PC-3 (cell line): ENCODE data around the gene C8A. TPM values are rescaled to one million over a fixed set of nuclear protein-coding genes. Genes with fewer than 3 reads are reported as not detected.

Source experiments
- ATAC-seq: fragments of 200-7000 bp; cut with Tn5 transposase; 2 replicates; pipeline ENCODE4 v1.9.1; 2020; ENCODE audit warnings: mild to moderate bottlenecking, moderate library complexity
- BruUV-seq: library from RNA; stranded (reverse); fragments of 400-500 nt; replicated peaks from 2 replicates; lab custom pipeline; 2021; lab: Mats Ljungman, UMichigan
- CTCF ChIA-PET: fragments of 300-600 bp; sonication (Branson Sonifier 250); formaldehyde crosslinking; loops from one replicate; lab custom pipeline; 2022; ENCODE audit warnings: antibody characterized with exemption; lab: Charles Lee
- POLR2A ChIA-PET: fragments of 300-600 bp; sonication (Branson Sonifier 250); formaldehyde crosslinking; loops from one replicate; lab custom pipeline; 2022; ENCODE audit warnings: antibody characterized with exemption; ENCODE audit not compliant: unreplicated experiment; lab: Charles Lee
- DNase-seq: peaks from one replicate; pipeline ENCODE4 v3.0.0-alpha.2; 2015
- H2AFZ ChIP-seq: fragments of 300-600 bp; sonication (generic); 2 replicates; pipeline ENCODE4 v1.6.0; 2016; ENCODE audit warnings: antibody characterized with exemption, low read length
- H3F3A ChIP-seq: fragments of 300-600 bp; sonication (generic); one replicate; pipeline ENCODE4 v1.6.0; 2017; ENCODE audit warnings: antibody characterized with exemption, low read length, control low read depth, mild to moderate bottlenecking; ENCODE audit not compliant: unreplicated experiment
- H3K27ac ChIP-seq: fragments of 300-600 bp; sonication (generic); 2 replicates; pipeline ENCODE4 v1.5.1; 2016; ENCODE audit warnings: mild to moderate bottlenecking, low read length
- H3K27me3 ChIP-seq: fragments of 300-600 bp; sonication (generic); 2 replicates; pipeline ENCODE4 v1.6.1; 2016; ENCODE audit warnings: low read length, mixed read lengths
- H3K36me3 ChIP-seq: fragments of 300-600 bp; sonication (generic); 2 replicates; pipeline ENCODE4 v1.6.1; 2016; ENCODE audit warnings: low read depth, mixed run types, low read length, mixed read lengths
- H3K4me1 ChIP-seq: fragments of 300-600 bp; sonication (generic); 2 replicates; pipeline ENCODE4 v1.5.1; 2016; ENCODE audit warnings: low read length; ENCODE audit not compliant: insufficient read depth
- H3K4me2 ChIP-seq: fragments of 300-600 bp; sonication (generic); 2 replicates; pipeline ENCODE4 v1.6.0; 2016; ENCODE audit warnings: low read length
- H3K4me3 ChIP-seq: fragments of 300-600 bp; sonication (generic); 2 replicates; pipeline ENCODE4 v1.5.1; 2016; ENCODE audit warnings: mild to moderate bottlenecking, low read length, mixed read lengths
- H3K79me2 ChIP-seq: fragments of 300-600 bp; sonication (generic); 2 replicates; pipeline ENCODE4 v1.6.1; 2017; ENCODE audit warnings: low read length, mixed read lengths
- H3K9ac ChIP-seq: fragments of 300-600 bp; sonication (generic); 2 replicates; pipeline ENCODE4 v1.6.0; 2016; ENCODE audit warnings: mild to moderate bottlenecking, low read length
- H3K9me2 ChIP-seq: fragments of 300-600 bp; sonication (generic); replicated peaks from 2 replicates; pipeline ENCODE4 v1.6.1; 2016; ENCODE audit warnings: mixed run types, low read length, mixed read lengths
- H3K9me3 ChIP-seq: fragments of 300-600 bp; sonication (generic); 2 replicates; pipeline ENCODE4 v1.6.1; 2016; ENCODE audit warnings: low read length, mixed read lengths
- H4K20me1 ChIP-seq: fragments of 300-600 bp; sonication (generic); 2 replicates; pipeline ENCODE4 v1.6.1; 2016; ENCODE audit warnings: low read length, mixed read lengths
- CTCF ChIP-seq: fragments of 300-600 bp; sonication (generic); conservative IDR thresholded peaks from 2 replicates; pipeline ENCODE4 v1.5.1; 2017; ENCODE audit warnings: antibody characterized with exemption, low read depth, mild to moderate bottlenecking, low read length
- EZH2 ChIP-seq: fragments of 300-600 bp; sonication (generic); IDR thresholded peaks from one replicate; pipeline ENCODE4 v1.6.1; 2017; ENCODE audit warnings: antibody characterized with exemption, mild to moderate bottlenecking, low read length; ENCODE audit not compliant: unreplicated experiment
- EZH2phosphoT487 ChIP-seq: fragments of 300-600 bp; sonication (generic); IDR thresholded peaks from 2 replicates; pipeline ENCODE4 v1.6.1; 2018; ENCODE audit warnings: mild to moderate bottlenecking, antibody characterized with exemption, low read length, borderline replicate concordance
- intact Hi-C: fragments of 100-400 bp; cut with micrococcal nuclease; formaldehyde crosslinking; loops from 2 replicates; pipeline ENCODE4 v1.9.0; 2023
- total RNA-seq: library from RNA; depleted of rRNA; stranded (reverse); fragments of >200 nt; gene quantifications from 2 replicates; pipeline ENCODE4 v1.2.3, GENCODE V29; 2014

C8A gene
- total RNA-seq, 1 experiment from 2014 or later: not detected

DNA sequence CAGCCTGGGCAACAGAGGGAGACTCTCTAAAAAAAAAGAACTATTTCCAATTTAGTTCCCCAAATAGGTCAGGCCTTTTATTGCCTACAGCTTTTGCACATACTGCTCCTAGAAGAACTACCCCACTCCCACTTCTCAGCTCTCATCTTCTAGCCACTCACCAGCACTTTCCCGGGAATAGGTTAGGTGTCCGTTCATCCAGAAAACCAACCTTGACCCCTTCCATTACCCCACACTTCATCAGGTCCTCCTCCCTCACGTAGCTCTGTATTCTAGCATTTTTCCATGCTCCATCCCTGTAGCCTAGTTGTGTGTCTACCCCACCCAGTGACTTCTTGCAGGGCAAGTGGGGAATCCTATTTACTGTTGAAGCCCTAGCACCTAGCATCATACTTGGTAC lies 68.6 kb downstream of the C8A start:
- H3K79me2 ChIP-seq: no peaks in the 10 kb centered on the region
- 0 out of 2 replicates have a peak, but pooled peaks cover 3% of the 10 kb centered on the region for H3K27me3 ChIP-seq
- BruUV-seq: no TSS peak
- H2AFZ ChIP-seq: no peak overlapping the region
- intact Hi-C loops: no loop called here
- POLR2A ChIA-PET: no interaction called here
- no peaks in the 10 kb centered on the region for H3K36me3 ChIP-seq
- H3K9me2 ChIP-seq: no peaks in the 10 kb centered on the region
- H3K27ac ChIP-seq: no peak overlapping the region
- ATAC-seq (no peak), DNase-seq (no peak)
- H4K20me1 ChIP-seq: no peaks in the 10 kb centered on the region
- no peak for TF ChIP-seq EZH2
- no peak for TF ChIP-seq EZH2phosphoT487
- no peak for TF ChIP-seq CTCF
- CTCF ChIA-PET: no interaction called here
- no peaks in the 10 kb centered on the region for H3K4me1 ChIP-seq
- no peak overlapping the region for H3K4me3 ChIP-seq
- H3K9ac ChIP-seq: no peak overlapping the region
- no peak overlapping the region for H3K4me2 ChIP-seq
- H3F3A ChIP-seq: no peaks in the 10 kb centered on the region
- H3K9me3 ChIP-seq: no peaks in the 10 kb centered on the region

GRCh38 chr1:56924116-56924515 lies 69.5 kb downstream of the C8A start:
- TF ChIP-seq EZH2: no peak
- no peak for TF ChIP-seq CTCF
- H3K4me1 ChIP-seq: no peaks in the 10 kb centered on the region
- no peak overlapping the region for H3K4me2 ChIP-seq
- no peak overlapping the region for H2AFZ ChIP-seq
- DNase-seq: no peak
- intact Hi-C loops: no loop called here
- BruUV-seq: no TSS peak
- no peaks in the 10 kb centered on the region for H3K79me2 ChIP-seq
- ChIA-PET CTCF (no interaction called here), POLR2A (no interaction called here)
- H4K20me1 ChIP-seq: no peaks in the 10 kb centered on the region
- no peaks in the 10 kb centered on the region for H3K9me2 ChIP-seq
- ATAC-seq: no peak
- no peaks in the 10 kb centered on the region for H3K36me3 ChIP-seq
- H3K9me3 ChIP-seq: no peaks in the 10 kb centered on the region
- H3K27ac ChIP-seq: no peak overlapping the region
- H3F3A ChIP-seq: no peaks in the 10 kb centered on the region
- no peak overlapping the region for H3K9ac ChIP-seq
- H3K27me3 ChIP-seq: peaks cover 3% of the 10 kb centered on the region; the same call in 1 of the 2 replicates
- no peak overlapping the region for H3K4me3 ChIP-seq

DNA sequence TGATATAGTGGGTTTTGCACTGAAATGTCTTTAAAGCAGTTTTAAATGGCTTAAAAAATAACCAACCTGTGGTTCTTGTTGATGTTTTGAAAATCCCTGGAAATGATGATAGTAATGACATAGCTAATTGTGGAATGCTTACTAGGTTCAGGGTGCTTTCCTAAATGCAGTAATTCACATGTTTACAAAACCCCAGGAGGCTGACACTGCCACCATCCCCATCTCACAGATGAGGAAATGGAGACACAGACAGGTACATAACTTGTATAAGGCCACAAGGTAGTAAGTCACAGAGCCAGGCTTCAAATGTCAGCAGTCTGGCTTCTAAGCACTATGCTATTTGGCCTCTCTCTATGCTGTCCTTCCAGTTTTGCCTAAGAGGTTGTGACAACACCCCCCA lies 70.6 kb downstream of the C8A start:
- DNase-seq (no peak), ATAC-seq (no peak)
- intact Hi-C loops: no loop called here
- Histone ChIP-seq H3K27ac (no peak overlapping the region), H3K79me2 (no peaks in the 10 kb centered on the region), H3K36me3 (no peaks in the 10 kb centered on the region), H3K4me1 (no peaks in the 10 kb centered on the region), H3K9me3 (no peaks in the 10 kb centered on the region), H3K27me3 (peaks cover 3% of the 10 kb centered on the region; the same call in 1 of the 2 replicates), H4K20me1 (no peaks in the 10 kb centered on the region), H3K9ac (no peak overlapping the region), H3K4me2 (no peak overlapping the region), H3K9me2 (no peaks in the 10 kb centered on the region), H3F3A (no peaks in the 10 kb centered on the region), H3K4me3 (no peak overlapping the region), H2AFZ (no peak overlapping the region)
- ChIA-PET POLR2A (no interaction called here), CTCF (no interaction called here)
- no TSS peak for BruUV-seq
- TF ChIP-seq EZH2 (no peak), EZH2phosphoT487 (no peak), CTCF (no peak)
